ENCODE data around the gene GRK6. TPM values are rescaled to one million over a fixed set of nuclear protein-coding genes. Genes with fewer than 3 reads are reported as not detected.

Gene GRK6
- polyA plus RNA-seq, 6 donors from 2014 or later, result 66.5 to 178 (median 98.1) TPM

GRCh38 chr5:177442066-177442826 is 15.8 kb downstream of the GRK6 start:
- ATAC-seq (ENCODE audit: low read depth in 2 of 2), result no peak
- H3K36me3 Mint-ChIP-seq, result peaks cover 7% of the 10 kb centered on the region in 2 donors
- H3K9me3 Mint-ChIP-seq, result no peaks in the 10 kb centered on the region
- H3K4me3 Mint-ChIP-seq, result no peak overlapping the region
- peaks cover 33 to 44% (median 37%) of the 10 kb centered on the region in 3 donors for H3K4me1 Mint-ChIP-seq
- DNase-seq, result no peak
- H3K27me3 Mint-ChIP-seq, result no peaks in the 10 kb centered on the region
- peak overlapping the region in 3 of 6 donors; percentile 42 to 84 (median 57) for H3K27ac Mint-ChIP-seq

GRCh38 chr5:177443144-177443983 is 16.9 kb downstream of the GRK6 start:
- Mint-ChIP-seq H3K36me3 (peaks cover 7% of the 10 kb centered on the region in 2 donors), H3K9me3 (no peaks in the 10 kb centered on the region), H3K4me1 (peaks cover 40 to 44% (median 42%) of the 10 kb centered on the region in 3 donors), H3K27ac (peak overlapping the region in 5 of 6 donors; percentile 27 to 98 (median 84)), H3K27me3 (no peaks in the 10 kb centered on the region), H3K4me3 (peak overlapping the region in 1 of 8 donors; percentile 9)
- ATAC-seq (ENCODE audit: low read depth in 2 of 2), result no peak
- no peak for DNase-seq

GRCh38 chr5:177444106-177445051 is 17.9 kb downstream of the GRK6 start:
- H3K4me3 Mint-ChIP-seq, result peak overlapping the region; percentile 75 to 93 (median 82)
- peak; percentile 15 to 27 for ATAC-seq (ENCODE audit: low read depth in 2 of 2)
- H3K9me3 Mint-ChIP-seq, result no peaks in the 10 kb centered on the region
- DNase-seq, result no peak
- H3K4me1 Mint-ChIP-seq, result peaks cover 42 to 46% (median 46%) of the 10 kb centered on the region in 3 donors
- peaks cover 5 to 7% of the 10 kb centered on the region in 2 donors for H3K36me3 Mint-ChIP-seq
- no peaks in the 10 kb centered on the region for H3K27me3 Mint-ChIP-seq
- H3K27ac Mint-ChIP-seq, result peak overlapping the region; percentile 93 to 99 (median 96)

DNA sequence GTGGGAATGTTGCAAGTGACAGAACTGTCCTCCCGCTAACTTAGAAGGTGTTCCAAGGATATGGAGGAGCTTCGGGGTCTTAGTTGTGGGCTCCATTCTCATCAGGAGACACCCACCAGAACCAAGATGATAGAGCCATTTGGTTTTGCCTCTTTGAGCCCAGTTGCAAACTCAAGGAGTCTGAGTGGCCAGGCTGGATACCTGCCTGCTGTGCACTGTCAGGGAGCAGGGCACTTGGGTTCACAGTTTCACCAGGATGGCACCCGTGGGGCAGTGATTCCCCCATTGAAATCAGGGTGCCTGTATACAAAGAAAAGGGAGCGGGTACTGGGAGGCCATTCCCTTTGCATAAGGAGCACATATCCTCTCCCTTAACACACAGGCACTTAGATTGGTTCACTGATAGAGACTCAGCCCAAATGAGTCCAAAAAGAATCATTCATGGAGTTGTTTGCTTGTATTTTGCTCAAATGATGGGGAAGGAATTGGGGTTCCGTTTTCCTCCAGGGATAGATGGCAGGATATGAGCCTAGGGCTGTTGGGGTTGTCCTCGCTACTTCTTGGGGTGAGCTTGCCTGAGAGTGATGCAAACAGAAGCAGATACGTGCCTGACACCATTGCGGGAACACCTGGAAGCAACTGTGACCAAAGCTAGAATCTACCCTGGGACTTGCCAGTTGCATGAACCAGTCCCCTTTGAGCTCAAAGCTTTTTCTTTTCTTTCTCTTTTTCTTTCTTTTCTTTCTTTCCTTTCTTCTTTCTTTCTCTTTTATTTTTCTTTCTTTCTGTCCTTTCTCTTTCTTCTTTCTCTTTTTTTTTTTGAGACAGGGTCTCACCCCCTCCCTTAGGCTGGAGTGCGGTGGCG is 18.8 kb downstream of the GRK6 start:
- no peak for ATAC-seq (ENCODE audit: low read depth in 2 of 2)
- no peak for DNase-seq
- Mint-ChIP-seq H3K4me1 (peaks cover 40 to 42% (median 40%) of the 10 kb centered on the region in 3 donors), H3K9me3 (no peaks in the 10 kb centered on the region), H3K27ac (peak overlapping the region; percentile 93 to 99 (median 96)), H3K36me3 (no peaks in the 10 kb centered on the region), H3K4me3 (peak overlapping the region; percentile 75 to 93 (median 87)), H3K27me3 (no peaks in the 10 kb centered on the region)

DNA sequence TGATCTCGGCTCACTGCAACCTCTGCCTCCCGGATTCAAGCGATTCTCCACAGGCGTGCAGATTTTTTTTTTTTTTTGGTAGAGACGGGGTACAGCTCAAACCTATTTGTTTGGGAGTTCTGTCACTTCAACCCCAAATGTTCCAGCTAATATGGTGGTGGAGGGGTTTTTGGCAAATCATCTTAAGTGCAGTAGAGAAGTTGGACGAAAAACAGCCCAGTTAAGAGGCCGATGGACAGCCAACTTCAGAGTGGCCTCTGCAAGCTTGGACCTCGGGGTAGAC is 19.4 kb downstream of the GRK6 start:
- H3K27ac Mint-ChIP-seq, result peak overlapping the region; percentile 93 to 99 (median 96)
- peak overlapping the region; percentile 75 to 93 (median 87) for H3K4me3 Mint-ChIP-seq
- DNase-seq (no peak), ATAC-seq (ENCODE audit: low read depth in 2 of 2) (no peak)
- H3K4me1 Mint-ChIP-seq, result peaks cover 40 to 46% (median 44%) of the 10 kb centered on the region in 3 donors
- no peaks in the 10 kb centered on the region for H3K9me3 Mint-ChIP-seq
- H3K36me3 Mint-ChIP-seq, result no peaks in the 10 kb centered on the region
- H3K27me3 Mint-ChIP-seq, result no peaks in the 10 kb centered on the region

GRCh38 chr5:177446200-177447065 is 20.0 kb downstream of the GRK6 start, which contains the start of gene PRR7:
Gene PRR7 (plus strand): TSS chr5:177446814. CDS start chr5:177455068, 8,254 bp downstream.
- no peaks in the 10 kb centered on the region for H3K36me3 Mint-ChIP-seq
- H3K27ac Mint-ChIP-seq, result peak within 1 kb of the TSS; percentile 93 to 99 (median 96)
- DNase-seq (peak; percentile 79), ATAC-seq (ENCODE audit: low read depth in 2 of 2) (peak; percentile 62 to 69)
- H3K4me3 Mint-ChIP-seq, result peak within 1 kb of the TSS; percentile 75 to 93 (median 87)
- H3K4me1 Mint-ChIP-seq, result peaks cover 40 to 47% (median 47%) of the 10 kb centered on the region in 3 donors
- H3K27me3 Mint-ChIP-seq, result no peaks in the 10 kb centered on the region
- H3K9me3 Mint-ChIP-seq, result no peaks in the 10 kb centered on the region

GRCh38 chr5:177447066-177447610 is 20.7 kb downstream of the GRK6 start:
- Mint-ChIP-seq H3K27me3 (no peaks in the 10 kb centered on the region), H3K36me3 (no peaks in the 10 kb centered on the region), H3K4me3 (peak overlapping the region in 7 of 8 donors; percentile 49 to 86 (median 75)), H3K4me1 (peaks cover 44 to 50% (median 47%) of the 10 kb centered on the region in 3 donors), H3K27ac (peak overlapping the region in 1 of 6 donors; percentile 85), H3K9me3 (no peaks in the 10 kb centered on the region)
- DNase-seq (peak; percentile 72), ATAC-seq (ENCODE audit: low read depth in 2 of 2) (peak; percentile 50 to 58)

- H3K27ac Mint-ChIP-seq, result peak overlapping the region in 4 of 6 donors; percentile 60 to 85 (median 76)
- DNase-seq, result no peak
- H3K9me3 Mint-ChIP-seq, result no peaks in the 10 kb centered on the region
- H3K27me3 Mint-ChIP-seq, result no peaks in the 10 kb centered on the region
- no peaks in the 10 kb centered on the region for H3K36me3 Mint-ChIP-seq
- peaks cover 42 to 52% (median 47%) of the 10 kb centered on the region in 3 donors for H3K4me1 Mint-ChIP-seq
- peak in 1 of 2 donors; percentile 1 for ATAC-seq (ENCODE audit: low read depth in 2 of 2)
- H3K4me3 Mint-ChIP-seq, result peak overlapping the region; percentile 64 to 86 (median 76)
Measured at GRCh38 chr5:177447611-177448243, 21.3 kb downstream of the GRK6 start.

- H3K27ac Mint-ChIP-seq, result peak overlapping the region; percentile 60 to 91 (median 84)
- H3K9me3 Mint-ChIP-seq, result no peaks in the 10 kb centered on the region
- no peak for ATAC-seq (ENCODE audit: low read depth in 2 of 2)
- no peaks in the 10 kb centered on the region for H3K27me3 Mint-ChIP-seq
- peak overlapping the region; percentile 56 to 86 (median 76) for H3K4me3 Mint-ChIP-seq
- no peak for DNase-seq
- H3K4me1 Mint-ChIP-seq, result peaks cover 48 to 59% (median 52%) of the 10 kb centered on the region in 3 donors
- no peaks in the 10 kb centered on the region for H3K36me3 Mint-ChIP-seq
Measured at GRCh38 chr5:177448244-177448950, 21.9 kb downstream of the GRK6 start.

Measured in naive B cell (primary cell).